ENCODE results near the gene APRT. TPM values are rescaled to one million over a fixed set of nuclear protein-coding genes. Genes with fewer than 3 reads are reported as not detected.

The APRT gene
- total RNA-seq, 1 donor from 2014 or later = 198 TPM

GRCh38 chr16:88809068-88809675, 2.6 kb downstream of the APRT start:
- ChIA-PET POLR2A (interaction anchor here (2.3 to 6.0 kb wide), 3 partner anchors 26 to 63 kb away, joined by 8 to 52 read pairs (median 39); partner anchors contain the start of genes GALNS, PIEZO1 and TRAPPC2L), CTCF (interaction anchor here (2.0 kb wide), 1 partner anchor 72 kb away, joined by 6 read pairs; no protein-coding TSS in a partner anchor)
- no peak for TF ChIP-seq CTCF (IDR thresholded peaks at IDR 0.05)
- H3K27ac Mint-ChIP-seq = no peak overlapping the region
- H3K36me3 Mint-ChIP-seq (ENCODE audit: low read depth) = peaks cover 13% of the 10 kb centered on the region
- H3K27me3 Mint-ChIP-seq = no peaks in the 10 kb centered on the region
- peaks cover 17% of the 10 kb centered on the region for H3K4me1 Mint-ChIP-seq
- intact Hi-C loops (cut with micrococcal nuclease) = no loop called here
- H3K9me3 Mint-ChIP-seq = no peaks in the 10 kb centered on the region
- H3K4me3 Mint-ChIP-seq = peak overlapping the region; percentile 15
- ATAC-seq (ENCODE audit: low read depth) (no peak), DNase-seq (no peak)

GRCh38 chr16:88807626-88808453, 3.9 kb downstream of the APRT start:
- CTCF ChIA-PET = interaction anchor here (0.8 kb wide), 1 partner anchor 23 kb away, joined by 3 read pairs; the partner anchor contains the start of gene PIEZO1
- POLR2A ChIA-PET = interaction anchor here (6.0 kb wide), 1 partner anchor 25 kb away, joined by 52 read pairs; the partner anchor contains the start of gene PIEZO1
- TF ChIP-seq CTCF (IDR thresholded peaks at IDR 0.05) = no peak
- H3K27ac Mint-ChIP-seq = no peak overlapping the region
- H3K9me3 Mint-ChIP-seq = no peaks in the 10 kb centered on the region
- DNase-seq (no peak), ATAC-seq (ENCODE audit: low read depth) (no peak)
- intact Hi-C loops (cut with micrococcal nuclease) = no loop called here
- H3K4me1 Mint-ChIP-seq = peaks cover 17% of the 10 kb centered on the region
- H3K4me3 Mint-ChIP-seq = no peak overlapping the region
- no peaks in the 10 kb centered on the region for H3K27me3 Mint-ChIP-seq
- peaks cover 13% of the 10 kb centered on the region for H3K36me3 Mint-ChIP-seq (ENCODE audit: low read depth)

- Mint-ChIP-seq H3K9me3 (no peaks in the 10 kb centered on the region), H3K4me3 (no peak overlapping the region), H3K27me3 (no peaks in the 10 kb centered on the region), H3K27ac (no peak overlapping the region), H3K4me1 (peaks cover 19% of the 10 kb centered on the region), H3K36me3 (ENCODE audit: low read depth) (peaks cover 13% of the 10 kb centered on the region)
- CTCF ChIA-PET = no interaction called here
- intact Hi-C loops (cut with micrococcal nuclease) = no loop called here
- no peak for DNase-seq
- POLR2A ChIA-PET = no interaction called here
- TF ChIP-seq CTCF (IDR thresholded peaks at IDR 0.05) = no peak
- ATAC-seq (ENCODE audit: low read depth) = no peak
These were observed 4.5 kb downstream of the APRT start for GRCh38 chr16:88807142-88807625.

GRCh38 chr16:88806491-88807111, 5.1 kb downstream of the APRT start:
- Mint-ChIP-seq H3K36me3 (ENCODE audit: low read depth) (peaks cover 13% of the 10 kb centered on the region), H3K27ac (no peak overlapping the region), H3K27me3 (no peaks in the 10 kb centered on the region), H3K4me1 (peaks cover 20% of the 10 kb centered on the region), H3K9me3 (no peaks in the 10 kb centered on the region), H3K4me3 (no peak overlapping the region)
- intact Hi-C loops (cut with micrococcal nuclease) = no loop called here
- TF ChIP-seq CTCF (IDR thresholded peaks at IDR 0.05) = no peak
- DNase-seq = no peak
- ChIA-PET CTCF (no interaction called here), POLR2A (no interaction called here)
- no peak for ATAC-seq (ENCODE audit: low read depth)

Measured in activated B cell treated with CpG ODN at 0.5 μM for 24 hours (primary cell).